T-cell (primary cell): ENCODE measurements around the gene GGA1. TPM values are rescaled to one million over a fixed set of nuclear protein-coding genes. Genes with fewer than 3 reads are reported as not detected.

Experiments
- ATAC-seq, 4 experiments: fragments of 200-7000 bp in 3 of 4; fragments of 150-1000 bp in 1 of 4; cut with Tn5 transposase; replicated peaks in 1 of 4; 1 replicate in 3 of 4; 2 replicates in 1 of 4; pipeline ENCODE4 v1.10.0; 2021; ENCODE audit warnings: moderate library complexity in 3 of 4, mild to moderate bottlenecking in 2 of 4, moderate number of reproducible peaks in 1 of 4
- CTCF ChIA-PET, 2 donors: fragments of 300-600 bp; sonication (Branson Sonifier 250); formaldehyde crosslinking; loops; one replicate each; lab custom pipeline; 2022; ENCODE audit warnings: antibody characterized with exemption in 2 of 2; lab: Charles Lee
- POLR2A ChIA-PET, 2 donors: fragments of 300-600 bp; sonication (Branson Sonifier 250); formaldehyde crosslinking; loops; one replicate each; lab custom pipeline; 2022; ENCODE audit warnings: antibody characterized with exemption in 2 of 2; lab: Charles Lee
- DNase-seq, 35 experiments: peaks; one replicate each; pipeline versions ENCODE4 v3.0.0 to v3.0.0-alpha.2; 2013 to 2023
- H3K27ac ChIP-seq: one replicate; pipeline ENCODE4 v1.5.1; 2013; ENCODE audit warnings: low read length
- H3K27me3 ChIP-seq, 2 experiments: replicated peaks in 1 of 2; 1 replicate in 1 of 2; 2 replicates in 1 of 2; pipeline versions ENCODE4 v1.6.1 to v1.7.0; 2013; ENCODE audit warnings: low read length in 1 of 2, mixed read lengths in 1 of 2; ENCODE audit not compliant: control insufficient read depth in 2 of 2, insufficient read depth in 2 of 2; ENCODE audit errors: extremely low read depth in 1 of 2
- H3K36me3 ChIP-seq, 2 donors: 1 replicate in 1 of 2; 2 replicates in 1 of 2; pipeline versions ENCODE4 v1.6.1 to v1.7.0; 2013; ENCODE audit warnings: low read length in 1 of 2; ENCODE audit not compliant: control insufficient read depth in 2 of 2, insufficient read depth in 1 of 2; ENCODE audit errors: extremely low read depth in 1 of 2
- H3K4me1 ChIP-seq, 2 experiments: 1 replicate in 1 of 2; 2 replicates in 1 of 2; pipeline versions ENCODE4 v1.6.1 to v1.7.0; 2013; ENCODE audit warnings: low read length in 2 of 2, mixed read lengths in 1 of 2; ENCODE audit not compliant: insufficient read depth in 2 of 2, control insufficient read depth in 1 of 2; ENCODE audit errors: extremely low read depth in 1 of 2
- H3K4me3 ChIP-seq, 2 donors: 1 replicate in 1 of 2; 2 replicates in 1 of 2; pipeline versions ENCODE4 v1.5.1 to v1.7.0; 2013; ENCODE audit warnings: mild to moderate bottlenecking in 2 of 2, low read length in 1 of 2, moderate library complexity in 1 of 2; ENCODE audit not compliant: control insufficient read depth in 1 of 2; ENCODE audit errors: extremely low read depth in 1 of 2
- H3K9me3 ChIP-seq: 2 replicates; pipeline ENCODE4 v1.7.0; 2013
- H3K27ac Mint-ChIP-seq, 2 donors: one replicate each; pipeline ENCODE4 v1.8.0; 2020 to 2021; ENCODE audit warnings: mild to moderate bottlenecking in 2 of 2, mixed read lengths in 2 of 2
- H3K27me3 Mint-ChIP-seq, 2 donors: one replicate each; pipeline ENCODE4 v1.8.0; 2021 to 2022; ENCODE audit warnings: mixed read lengths in 2 of 2
- H3K36me3 Mint-ChIP-seq: one replicate; pipeline ENCODE4 v1.8.0; 2021; ENCODE audit warnings: mixed read lengths
- H3K4me1 Mint-ChIP-seq, 3 donors: one replicate each; pipeline ENCODE4 v1.8.0; 2020 to 2022; ENCODE audit warnings: mixed read lengths in 3 of 3, mild to moderate bottlenecking in 1 of 3
- H3K4me3 Mint-ChIP-seq, 3 donors: one replicate each; pipeline ENCODE4 v1.8.0; 2020 to 2022; ENCODE audit warnings: mild to moderate bottlenecking in 3 of 3, mixed read lengths in 3 of 3, moderate library complexity in 3 of 3
- H3K9me3 Mint-ChIP-seq, 3 donors: one replicate each; pipeline ENCODE4 v1.8.0; 2020 to 2022; ENCODE audit warnings: mixed read lengths in 3 of 3
- WGBS: methylation state at CpG from one replicate; pipeline ENCODE4 v1.1.5; 2013; ENCODE audit warnings: missing lambda C conversion rate; ENCODE audit not compliant: insufficient coverage; 5-methylcytosine and 5-hydroxymethylcytosine counted together
- total RNA-seq, 35 experiments: library from RNA in 6 of 35; stranded (reverse) in 6 of 35; fragments of 120-200 nt in 1 of 35; gene quantifications; one replicate each; pipeline versions ENCODE4 v1.2.1 to v1.2.4 and lab custom pipeline; 2013 to 2026

Gene GGA1
- total RNA-seq, 5 donors from 2014 or later (not counting 1 experiment from before 2014, with no cell fraction given) = 83.8 to 105 (median 97.7) TPM

DNA sequence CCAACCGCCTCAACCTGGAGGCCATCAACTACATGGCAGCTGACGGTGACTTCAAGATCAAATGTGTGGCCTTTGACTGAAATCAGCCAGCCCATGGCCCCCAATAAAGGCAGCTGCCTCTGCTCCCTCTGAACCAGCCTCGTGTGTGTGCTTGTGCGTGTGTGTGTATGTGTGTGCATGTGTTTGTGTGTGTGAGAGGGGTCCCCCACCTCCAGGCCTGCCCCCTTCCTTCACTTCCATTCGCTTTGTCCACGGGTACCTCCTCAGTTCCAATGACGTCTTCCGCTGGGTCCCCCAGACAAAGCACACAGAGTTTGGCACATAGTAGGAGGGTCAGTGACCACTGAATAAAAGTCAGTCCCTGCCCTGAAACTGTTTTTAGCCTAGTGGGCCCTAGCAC lies 71.0 kb downstream of the GGA1 start:
- Mint-ChIP-seq H3K4me3 (peak overlapping the region in 2 of 3 donors; percentile 9 to 34), H3K27ac (peak overlapping the region; percentile 39 to 69), H3K4me1 (peaks cover 26 to 40% (median 37%) of the 10 kb centered on the region in 3 donors), H3K27me3 (no peaks in the 10 kb centered on the region), H3K36me3 (no peaks in the 10 kb centered on the region), H3K9me3 (no peaks in the 10 kb centered on the region)
- no peak overlapping the region for H3K4me3 ChIP-seq
- no peaks in the 10 kb centered on the region for H3K36me3 ChIP-seq
- ChIA-PET POLR2A (no interaction called here), CTCF (interaction anchor here (0.6 to 8.6 kb wide), 5 partner anchors 16 to 47 kb away, joined by 3 to 61 read pairs (median 3); partner anchors contain the start of gene PDXP (in 1 of the 2))
- ATAC-seq (no peak), DNase-seq (no peak)
- 96% methylated on average over 5 of the region's 8 CpGs for WGBS
- H3K9me3 ChIP-seq = no peaks in the 10 kb centered on the region
- no peak overlapping the region for H3K27ac ChIP-seq
- H3K4me1 ChIP-seq = peaks cover 11 to 49% of the 10 kb centered on the region in 2 experiments
- H3K27me3 ChIP-seq = no peaks in the 10 kb centered on the region

GRCh38 chr22:37680191-37680851 lies 71.7 kb downstream of the GGA1 start:
- ChIA-PET POLR2A (interaction anchor here in 1 of 2 donors (1.2 kb wide), 1 partner anchor 37 kb away, joined by 3 read pairs; no protein-coding TSS in a partner anchor), CTCF (interaction anchor here (0.6 to 8.6 kb wide), 5 partner anchors 16 to 36 kb away, joined by 3 to 61 read pairs (median 8); partner anchors contain the start of gene PDXP (in 1 of the 2))
- Mint-ChIP-seq H3K4me1 (peaks cover 24 to 34% (median 31%) of the 10 kb centered on the region in 3 donors), H3K27ac (peak overlapping the region in 1 of 2 donors; percentile 69), H3K4me3 (no peak overlapping the region), H3K36me3 (no peaks in the 10 kb centered on the region), H3K27me3 (no peaks in the 10 kb centered on the region), H3K9me3 (no peaks in the 10 kb centered on the region)
- ATAC-seq = no peak
- H3K4me3 ChIP-seq = no peak overlapping the region
- H3K4me1 ChIP-seq = peaks cover 11 to 43% of the 10 kb centered on the region in 2 experiments
- DNase-seq = no peak
- H3K9me3 ChIP-seq = no peaks in the 10 kb centered on the region
- no peak overlapping the region for H3K27ac ChIP-seq
- WGBS = 96% methylated on average over 4 of the region's 7 CpGs
- no peaks in the 10 kb centered on the region for H3K27me3 ChIP-seq
- H3K36me3 ChIP-seq = no peaks in the 10 kb centered on the region

DNA sequence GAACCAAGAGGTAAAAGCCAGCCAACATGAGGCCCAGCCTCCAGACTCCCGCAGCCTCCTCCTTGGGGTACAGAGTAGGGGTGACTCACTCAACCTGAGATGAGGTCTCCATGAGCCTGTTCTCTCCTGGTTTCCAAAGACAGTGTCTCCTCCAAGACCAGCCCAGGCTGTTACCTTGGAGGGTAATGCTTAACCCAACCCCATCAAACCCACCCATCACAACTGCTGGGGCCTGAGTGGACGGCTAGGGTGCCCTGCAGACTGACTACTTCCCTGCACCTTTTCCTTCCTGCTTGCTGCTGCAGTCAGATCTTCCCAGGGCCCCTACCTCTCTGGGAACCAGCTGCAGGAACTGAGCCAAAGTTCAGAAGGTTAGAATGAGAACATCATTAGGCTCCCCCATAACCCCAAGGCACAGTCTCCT lies 72.4 kb downstream of the GGA1 start:
- Mint-ChIP-seq H3K4me3 (no peak overlapping the region), H3K27me3 (no peaks in the 10 kb centered on the region), H3K27ac (peak overlapping the region in 1 of 2 donors; percentile 72), H3K4me1 (peaks cover 22 to 33% (median 29%) of the 10 kb centered on the region in 3 donors), H3K9me3 (no peaks in the 10 kb centered on the region), H3K36me3 (peaks cover 2% of the 10 kb centered on the region)
- POLR2A ChIA-PET = interaction anchor here in 1 of 2 donors (1.2 kb wide), 1 partner anchor 38 kb away, joined by 3 read pairs; no protein-coding TSS in a partner anchor
- Histone ChIP-seq H3K36me3 (no peaks in the 10 kb centered on the region), H3K9me3 (no peaks in the 10 kb centered on the region), H3K4me3 (no peak overlapping the region), H3K4me1 (peaks cover 8 to 43% of the 10 kb centered on the region in 2 experiments), H3K27me3 (no peaks in the 10 kb centered on the region), H3K27ac (no peak overlapping the region)
- WGBS = 100% methylated on average over 1 of the region's 2 CpGs
- no peak for ATAC-seq
- DNase-seq = no peak
- CTCF ChIA-PET = interaction anchor here in 1 of 2 donors (0.5 to 8.6 kb wide), 6 partner anchors 10 to 68 kb away, joined by 3 to 61 read pairs (median 6); partner anchors contain the start of gene PDXP

DNA sequence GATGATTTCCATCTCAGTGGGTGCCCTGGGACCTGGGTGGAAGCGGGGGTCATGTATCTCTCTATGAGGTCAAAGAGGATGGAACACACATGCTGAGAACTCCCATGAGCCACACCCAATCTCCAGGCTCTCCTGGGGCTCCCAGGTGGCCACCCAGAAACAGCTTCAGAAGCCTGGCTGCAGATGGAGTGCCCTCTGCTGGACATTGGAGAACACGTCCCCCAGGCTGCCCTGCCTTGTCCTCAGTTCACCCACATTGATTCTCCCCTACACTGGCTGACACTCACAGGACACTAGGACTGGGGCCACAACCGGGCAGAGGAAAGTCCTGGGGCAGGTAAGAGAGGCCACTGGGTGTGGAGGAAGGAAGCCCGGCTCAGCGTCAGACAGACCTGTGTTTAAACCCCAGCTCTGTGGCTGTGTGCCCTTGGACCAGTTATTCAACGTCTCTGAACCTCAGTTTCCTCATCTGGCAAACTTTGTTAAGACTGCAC lies 73.0 kb downstream of the GGA1 start:
- peak; percentile 31 to 86 (median 61) for DNase-seq
- Histone ChIP-seq H3K36me3 (no peaks in the 10 kb centered on the region), H3K27ac (no peak overlapping the region), H3K4me1 (peaks cover 6 to 41% of the 10 kb centered on the region in 2 experiments), H3K4me3 (no peak overlapping the region), H3K9me3 (no peaks in the 10 kb centered on the region), H3K27me3 (no peaks in the 10 kb centered on the region)
- Mint-ChIP-seq H3K27me3 (no peaks in the 10 kb centered on the region), H3K36me3 (peaks cover 3% of the 10 kb centered on the region), H3K27ac (peak overlapping the region; percentile 55 to 72), H3K4me1 (peaks cover 27 to 39% (median 31%) of the 10 kb centered on the region in 3 donors), H3K4me3 (no peak overlapping the region), H3K9me3 (no peaks in the 10 kb centered on the region)
- ATAC-seq = no peak
- CTCF ChIA-PET = interaction anchor here (0.5 to 8.6 kb wide), 9 partner anchors 11 to 75 kb away, joined by 3 to 61 read pairs (median 6); partner anchors contain the start of gene PDXP (in 1 of the 2)
- WGBS = 31% methylated on average over 3 of the region's 6 CpGs
- POLR2A ChIA-PET = interaction anchor here in 1 of 2 donors (1.2 kb wide), 1 partner anchor 39 kb away, joined by 3 read pairs; no protein-coding TSS in a partner anchor

Other genes with a start within 250 kb of the GGA1 start
- under 1 TPM; 0.09 to 0.88 (median 0.70) TPM for gene ELFN2, start 181.4 kb upstream of the GGA1 start, total RNA-seq
- 100 to 1,000 TPM; 153 to 296 (median 268) TPM for gene MFNG, start 122.5 kb upstream of the GGA1 start, total RNA-seq
- gene CARD10, start 89.4 kb upstream of the GGA1 start, total RNA-seq = under 1 TPM in 4 of 5 donors, not detected in 1; 0.44 to 0.79 (median 0.52) TPM
- under 1 TPM in 3 of 5 donors, not detected in 2; 0.47 to 0.73 (median 0.62) TPM for gene CDC42EP1, start 48.4 kb upstream of the GGA1 start, total RNA-seq
- 1 to 10 TPM in 1 of 5 donors, under 1 TPM in 1, not detected in 3; 0.63 to 1.4 TPM for gene LGALS2, start 28.7 kb upstream of the GGA1 start, total RNA-seq
- gene SH3BP1, start 30.8 kb downstream of the GGA1 start, total RNA-seq = 100 to 1,000 TPM in 1 of 5 donors, 10 to 100 TPM in 4; 91.3 to 111 (median 93.6) TPM
- 10 to 100 TPM in 3 of 5 donors, 1 to 10 TPM in 2; 3.1 to 11.3 (median 10.7) TPM for gene PDXP, start 49.9 kb downstream of the GGA1 start, total RNA-seq
- 100 to 1,000 TPM in 2 of 5 donors, 10 to 100 TPM in 3; 39.5 to 206 (median 99.2) TPM for gene LGALS1, start 66.8 kb downstream of the GGA1 start, total RNA-seq
- 10 to 100 TPM; 29.2 to 52.4 (median 47.5) TPM for gene NOL12, start 77.5 kb downstream of the GGA1 start, total RNA-seq
- gene TRIOBP, start 88.2 kb downstream of the GGA1 start, total RNA-seq = 10 to 100 TPM; 14.5 to 36.8 (median 31.1) TPM
- gene GCAT, start 199.1 kb downstream of the GGA1 start, total RNA-seq = 1 to 10 TPM; 1.2 to 3.5 (median 2.3) TPM
- gene GALR3, start 214.5 kb downstream of the GGA1 start, total RNA-seq = not detected
- 10 to 100 TPM; 19.9 to 29.7 (median 25.9) TPM for gene ANKRD54, start 235.5 kb downstream of the GGA1 start, total RNA-seq
- 100 to 1,000 TPM; 428 to 516 (median 483) TPM for gene EIF3L, start 240.6 kb downstream of the GGA1 start, total RNA-seq